ENCODE measurements around the gene SGK1. TPM values are rescaled to one million over a fixed set of nuclear protein-coding genes. Genes with fewer than 3 reads are reported as not detected.
A peak's percentile ranks its signal among the peaks of the same experiment; 100 is the strongest.

SGK1 gene
- total RNA-seq (2014; rRNA removed; shearing (Covaris generic); ENCODE audit: low replicate concordance) = 2.4 and 5.2 TPM in 2 replicates

DNA sequence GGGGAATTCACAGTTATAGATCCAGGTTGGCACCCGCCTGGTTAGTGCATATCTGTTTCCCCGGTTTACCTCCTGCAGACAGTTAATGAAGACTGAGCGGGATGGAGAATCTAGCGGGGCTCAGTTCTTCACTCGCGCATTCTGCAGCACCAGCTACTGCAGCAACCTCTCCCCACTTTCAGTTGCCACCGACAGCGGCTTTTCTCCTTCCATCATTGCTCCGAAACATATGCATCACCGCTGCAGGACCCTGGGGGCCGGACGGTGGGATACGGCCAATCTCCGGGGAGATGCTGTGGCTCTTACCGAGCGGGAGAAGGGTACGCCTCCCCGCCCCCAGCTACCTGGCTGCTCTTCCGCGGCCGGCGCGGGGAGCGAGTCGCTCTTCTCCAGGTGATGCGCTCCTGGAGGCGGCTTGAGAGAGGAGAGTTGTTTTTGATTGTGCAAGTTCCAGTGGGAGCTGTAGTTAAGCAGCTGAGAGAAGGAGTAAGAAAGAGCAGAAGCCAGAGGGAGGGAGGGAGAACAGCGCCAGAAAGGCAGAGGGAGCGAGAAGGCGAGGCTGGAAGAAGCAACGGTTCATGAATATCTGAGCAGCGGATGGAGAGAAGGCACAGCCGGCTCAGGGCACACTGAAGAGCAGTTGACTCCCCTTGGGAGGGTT, at the start of gene SGK1:
SGK1 (minus strand) TSS at position 642 of the 661 bp plus-strand sequence. CDS start 652 bp downstream, outside the sequence.
- Histone ChIP-seq H3K9ac (ENCODE audit: low read length) (no peak within 1 kb of the TSS), H3K27me3 (ENCODE audit: low read length) (no peaks in the 10 kb centered on the region), H3K4me1 (ENCODE audit: low read length) (peaks cover 3% of the 10 kb centered on the region), H4K20me1 (ENCODE audit: insufficient read depth, low read depth, low read length) (no peaks in the 10 kb centered on the region), H3K79me2 (ENCODE audit: low read length) (no peaks in the 10 kb centered on the region), H3K4me2 (ENCODE audit: low read depth, low read length, poor library complexity, severe bottlenecking) (peak within 1 kb of the TSS; percentile 35), H3K9me2 (replicated peaks; ENCODE audit: insufficient read depth, low read length) (no peaks in the 10 kb centered on the region), H3K27ac (ENCODE audit: low read length) (no peak within 1 kb of the TSS), H3K36me3 (ENCODE audit: insufficient read depth, low read length) (no peaks in the 10 kb centered on the region), H2AFZ (ENCODE audit: low read length) (no peak within 1 kb of the TSS), H3K9me3 (ENCODE audit: low read length) (no peaks in the 10 kb centered on the region), H3K4me3 (ENCODE audit: low read length) (peak within 1 kb of the TSS; percentile 28; the same call in 1 of the 2 replicates)
- no peak for DNase-seq

GRCh38 chr6:134363323-134364039, 45.6 kb upstream of the SGK1 start:
- no peak overlapping the region for H3K4me2 ChIP-seq (ENCODE audit: low read depth, low read length, poor library complexity, severe bottlenecking)
- no peaks in the 10 kb centered on the region for H3K36me3 ChIP-seq (ENCODE audit: insufficient read depth, low read length)
- no peaks in the 10 kb centered on the region for H3K4me1 ChIP-seq (ENCODE audit: low read length)
- no peak overlapping the region for H3K4me3 ChIP-seq (ENCODE audit: low read length)
- H3K9me3 ChIP-seq (ENCODE audit: low read length) = no peaks in the 10 kb centered on the region
- H3K27me3 ChIP-seq (ENCODE audit: low read length) = no peaks in the 10 kb centered on the region
- no peak overlapping the region for H3K27ac ChIP-seq (ENCODE audit: low read length)
- no peak for DNase-seq
- no peak overlapping the region for H3K9ac ChIP-seq (ENCODE audit: low read length)
- no peak overlapping the region for H2AFZ ChIP-seq (ENCODE audit: low read length)
- no peaks in the 10 kb centered on the region for H3K79me2 ChIP-seq (ENCODE audit: low read length)
- no peaks in the 10 kb centered on the region for H4K20me1 ChIP-seq (ENCODE audit: insufficient read depth, low read depth, low read length)
- H3K9me2 ChIP-seq (replicated peaks; ENCODE audit: insufficient read depth, low read length) = no peaks in the 10 kb centered on the region

DNA sequence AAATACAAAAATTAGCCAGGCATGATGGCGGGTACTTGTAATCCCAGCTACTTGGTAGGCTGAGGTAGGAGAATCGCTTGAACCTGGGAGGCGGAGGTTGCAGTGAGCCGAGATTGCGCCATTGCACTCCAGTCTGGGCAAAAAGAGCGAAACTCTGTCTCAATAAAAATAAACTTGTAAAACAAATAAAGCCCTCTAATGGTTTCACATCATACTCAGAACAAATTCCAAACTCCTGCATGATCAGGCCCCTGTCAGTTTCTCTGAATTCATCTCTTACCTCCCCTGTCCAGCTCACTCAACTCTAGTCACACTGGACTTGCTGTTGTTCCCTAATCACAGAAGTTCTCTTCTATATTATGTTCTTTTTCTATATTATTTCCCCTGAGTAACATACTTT, 43.1 kb upstream of the SGK1 start:
- Histone ChIP-seq H3K27me3 (ENCODE audit: low read length) (no peaks in the 10 kb centered on the region), H3K4me2 (ENCODE audit: low read depth, low read length, poor library complexity, severe bottlenecking) (no peak overlapping the region), H3K9me2 (replicated peaks; ENCODE audit: insufficient read depth, low read length) (no peaks in the 10 kb centered on the region), H3K27ac (ENCODE audit: low read length) (no peak overlapping the region), H3K4me1 (ENCODE audit: low read length) (no peaks in the 10 kb centered on the region), H3K36me3 (ENCODE audit: insufficient read depth, low read length) (no peaks in the 10 kb centered on the region), H3K9me3 (ENCODE audit: low read length) (no peaks in the 10 kb centered on the region), H4K20me1 (ENCODE audit: insufficient read depth, low read depth, low read length) (no peaks in the 10 kb centered on the region), H3K79me2 (ENCODE audit: low read length) (no peaks in the 10 kb centered on the region), H3K9ac (ENCODE audit: low read length) (no peak overlapping the region), H3K4me3 (ENCODE audit: low read length) (no peak overlapping the region), H2AFZ (ENCODE audit: low read length) (no peak overlapping the region)
- DNase-seq = no peak

DNA sequence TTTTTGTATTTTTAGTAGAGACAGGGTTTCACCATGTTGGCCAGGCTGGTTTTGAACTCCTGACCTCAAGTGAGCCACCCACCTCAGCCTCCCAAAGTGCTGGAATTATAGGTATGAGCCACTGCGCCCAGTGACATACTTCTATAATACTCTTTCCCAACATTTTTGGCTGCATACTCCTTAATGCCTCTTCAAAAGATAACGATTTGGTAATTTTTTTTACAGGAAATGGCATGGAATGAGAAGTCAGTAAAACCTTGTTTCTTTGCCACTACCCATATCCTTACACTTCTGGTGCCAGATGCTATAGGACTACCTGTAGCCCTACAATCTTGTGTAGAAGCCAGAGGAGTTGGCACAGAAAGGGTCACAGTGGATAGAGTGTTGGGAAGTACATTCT, 41.4 kb upstream of the SGK1 start:
- H2AFZ ChIP-seq (ENCODE audit: low read length) = no peak overlapping the region
- no peak overlapping the region for H3K4me3 ChIP-seq (ENCODE audit: low read length)
- H3K27ac ChIP-seq (ENCODE audit: low read length) = no peak overlapping the region
- no peaks in the 10 kb centered on the region for H3K9me3 ChIP-seq (ENCODE audit: low read length)
- H3K4me2 ChIP-seq (ENCODE audit: low read depth, low read length, poor library complexity, severe bottlenecking) = no peak overlapping the region
- no peak overlapping the region for H3K9ac ChIP-seq (ENCODE audit: low read length)
- no peaks in the 10 kb centered on the region for H3K4me1 ChIP-seq (ENCODE audit: low read length)
- H3K36me3 ChIP-seq (ENCODE audit: insufficient read depth, low read length) = no peaks in the 10 kb centered on the region
- DNase-seq = no peak
- H3K27me3 ChIP-seq (ENCODE audit: low read length) = no peaks in the 10 kb centered on the region
- no peaks in the 10 kb centered on the region for H3K9me2 ChIP-seq (replicated peaks; ENCODE audit: insufficient read depth, low read length)
- no peaks in the 10 kb centered on the region for H3K79me2 ChIP-seq (ENCODE audit: low read length)
- no peaks in the 10 kb centered on the region for H4K20me1 ChIP-seq (ENCODE audit: insufficient read depth, low read depth, low read length)

- Histone ChIP-seq H3K4me1 (ENCODE audit: low read length) (no peaks in the 10 kb centered on the region), H3K9ac (ENCODE audit: low read length) (no peak overlapping the region), H3K9me3 (ENCODE audit: low read length) (no peaks in the 10 kb centered on the region), H3K9me2 (replicated peaks; ENCODE audit: insufficient read depth, low read length) (no peaks in the 10 kb centered on the region), H3K36me3 (ENCODE audit: insufficient read depth, low read length) (no peaks in the 10 kb centered on the region), H3K4me3 (ENCODE audit: low read length) (no peak overlapping the region), H3K27me3 (ENCODE audit: low read length) (no peaks in the 10 kb centered on the region), H3K79me2 (ENCODE audit: low read length) (no peaks in the 10 kb centered on the region), H3K4me2 (ENCODE audit: low read depth, low read length, poor library complexity, severe bottlenecking) (no peak overlapping the region), H4K20me1 (ENCODE audit: insufficient read depth, low read depth, low read length) (no peaks in the 10 kb centered on the region), H3K27ac (ENCODE audit: low read length) (no peak overlapping the region), H2AFZ (ENCODE audit: low read length) (no peak overlapping the region)
- DNase-seq = no peak
Measured at GRCh38 chr6:134358320-134358719, 40.4 kb upstream of the SGK1 start.

- no peaks in the 10 kb centered on the region for H3K79me2 ChIP-seq (ENCODE audit: low read length)
- no peaks in the 10 kb centered on the region for H3K9me2 ChIP-seq (replicated peaks; ENCODE audit: insufficient read depth, low read length)
- H3K4me1 ChIP-seq (ENCODE audit: low read length) = no peaks in the 10 kb centered on the region
- H3K9ac ChIP-seq (ENCODE audit: low read length) = no peak overlapping the region
- no peaks in the 10 kb centered on the region for H4K20me1 ChIP-seq (ENCODE audit: insufficient read depth, low read depth, low read length)
- no peak overlapping the region for H2AFZ ChIP-seq (ENCODE audit: low read length)
- H3K36me3 ChIP-seq (ENCODE audit: insufficient read depth, low read length) = no peaks in the 10 kb centered on the region
- no peaks in the 10 kb centered on the region for H3K27me3 ChIP-seq (ENCODE audit: low read length)
- DNase-seq = no peak
- no peak overlapping the region for H3K4me2 ChIP-seq (ENCODE audit: low read depth, low read length, poor library complexity, severe bottlenecking)
- no peaks in the 10 kb centered on the region for H3K9me3 ChIP-seq (ENCODE audit: low read length)
- no peak overlapping the region for H3K27ac ChIP-seq (ENCODE audit: low read length)
- H3K4me3 ChIP-seq (ENCODE audit: low read length) = no peak overlapping the region
Measured at GRCh38 chr6:134357022-134357487, 39.1 kb upstream of the SGK1 start.

GRCh38 chr6:134356405-134356804, 38.5 kb upstream of the SGK1 start:
- Histone ChIP-seq H3K9me3 (ENCODE audit: low read length) (no peaks in the 10 kb centered on the region), H3K9me2 (replicated peaks; ENCODE audit: insufficient read depth, low read length) (no peaks in the 10 kb centered on the region), H3K4me1 (ENCODE audit: low read length) (no peaks in the 10 kb centered on the region), H3K36me3 (ENCODE audit: insufficient read depth, low read length) (no peaks in the 10 kb centered on the region), H3K27me3 (ENCODE audit: low read length) (no peaks in the 10 kb centered on the region), H3K27ac (ENCODE audit: low read length) (no peak overlapping the region), H3K4me3 (ENCODE audit: low read length) (no peak overlapping the region), H3K9ac (ENCODE audit: low read length) (no peak overlapping the region), H2AFZ (ENCODE audit: low read length) (no peak overlapping the region), H4K20me1 (ENCODE audit: insufficient read depth, low read depth, low read length) (no peaks in the 10 kb centered on the region), H3K4me2 (ENCODE audit: low read depth, low read length, poor library complexity, severe bottlenecking) (no peak overlapping the region), H3K79me2 (ENCODE audit: low read length) (no peaks in the 10 kb centered on the region)
- DNase-seq = no peak

- H3K4me1 ChIP-seq (ENCODE audit: low read length) = no peaks in the 10 kb centered on the region
- H3K9ac ChIP-seq (ENCODE audit: low read length) = no peak overlapping the region
- H4K20me1 ChIP-seq (ENCODE audit: insufficient read depth, low read depth, low read length) = no peaks in the 10 kb centered on the region
- no peaks in the 10 kb centered on the region for H3K9me2 ChIP-seq (replicated peaks; ENCODE audit: insufficient read depth, low read length)
- no peak overlapping the region for H3K27ac ChIP-seq (ENCODE audit: low read length)
- no peak for DNase-seq
- H3K4me2 ChIP-seq (ENCODE audit: low read depth, low read length, poor library complexity, severe bottlenecking) = no peak overlapping the region
- no peaks in the 10 kb centered on the region for H3K27me3 ChIP-seq (ENCODE audit: low read length)
- H3K9me3 ChIP-seq (ENCODE audit: low read length) = no peaks in the 10 kb centered on the region
- H3K79me2 ChIP-seq (ENCODE audit: low read length) = no peaks in the 10 kb centered on the region
- no peaks in the 10 kb centered on the region for H3K36me3 ChIP-seq (ENCODE audit: insufficient read depth, low read length)
- no peak overlapping the region for H3K4me3 ChIP-seq (ENCODE audit: low read length)
- H2AFZ ChIP-seq (ENCODE audit: low read length) = no peak overlapping the region
Measured at GRCh38 chr6:134352786-134353480, 35.0 kb upstream of the SGK1 start.

Measured in Karpas-422 (cell line).